HepG2 (cell line): ENCODE results near the gene JADE3. TPM values are rescaled to one million over a fixed set of nuclear protein-coding genes. Genes with fewer than 3 reads are reported as not detected.

Experiments used
- CAMTA2 ChIP-seq: sonication (generic); formaldehyde crosslinking; IDR thresholded peaks from 2 replicates; pipeline ENCODE4 v1.4.0; 2020; ENCODE audit warnings: mild to moderate bottlenecking, missing genetic modification reagents, borderline replicate concordance
- ELF4 ChIP-seq: sonication (generic); formaldehyde crosslinking; IDR thresholded peaks from 2 replicates; pipeline ENCODE4 v1.5.0; 2020; ENCODE audit warnings: missing genetic modification reagents, mild to moderate bottlenecking, moderate library complexity, borderline replicate concordance
- FLYWCH1 ChIP-seq: sonication (generic); formaldehyde crosslinking; IDR thresholded peaks from 2 replicates; pipeline ENCODE4 v1.8.1; 2023; ENCODE audit warnings: mild to moderate bottlenecking, missing genetic modification reagents
- HNRNPK ChIP-seq: fragments of 200-400 bp; formaldehyde crosslinking; IDR thresholded peaks from 2 replicates; pipeline ENCODE4 v1.6.1; 2018; ENCODE audit warnings: low read length, low read depth, moderate library complexity, mild to moderate bottlenecking; ENCODE audit not compliant: poor library complexity, severe bottlenecking
- IRF1 ChIP-seq: sonication (generic); formaldehyde crosslinking; IDR thresholded peaks from 2 replicates; pipeline ENCODE4 v1.4.0; 2020; ENCODE audit warnings: low read depth, mild to moderate bottlenecking, missing genetic modification reagents
- NFAT5 ChIP-seq: sonication (generic); formaldehyde crosslinking; IDR thresholded peaks from 2 replicates; pipeline ENCODE4 v1.4.0; 2020; ENCODE audit warnings: missing genetic modification reagents
- STAG1 ChIP-seq: sonication (generic); formaldehyde crosslinking; IDR thresholded peaks from 2 replicates; pipeline ENCODE4 v1.4.0; 2020; ENCODE audit warnings: missing genetic modification reagents
- STAT6 ChIP-seq: sonication (generic); formaldehyde crosslinking; IDR thresholded peaks from 2 replicates; pipeline ENCODE4 v1.4.0; 2020; ENCODE audit warnings: missing genetic modification reagents, mild to moderate bottlenecking, borderline replicate concordance
- TCF12 ChIP-seq, 2 experiments: fragments of 450-650 bp in 1 of 2; sonication (generic) in 1 of 2; formaldehyde crosslinking in 1 of 2; IDR thresholded peaks; 2 replicates each; pipeline versions ENCODE4 v1.6.1 to v1.8.0; 2017 to 2022; ENCODE audit warnings: antibody characterized with exemption in 1 of 2, mild to moderate bottlenecking in 1 of 2, missing genetic modification reagents in 1 of 2, moderate library complexity in 1 of 2
- TSC22D2 ChIP-seq: sonication (generic); formaldehyde crosslinking; IDR thresholded peaks from 2 replicates; pipeline ENCODE4 v1.5.1; 2020; ENCODE audit warnings: missing genetic modification reagents, mild to moderate bottlenecking, borderline replicate concordance
- ZMYM4 ChIP-seq: sonication (generic); formaldehyde crosslinking; IDR thresholded peaks from 2 replicates; pipeline ENCODE4 v1.8.1; 2023; ENCODE audit warnings: mild to moderate bottlenecking, missing genetic modification reagents
- ZNF276 ChIP-seq: sonication (generic); formaldehyde crosslinking; IDR thresholded peaks from 2 replicates; pipeline ENCODE4 v1.4.0; 2020; ENCODE audit warnings: mild to moderate bottlenecking, low read depth, missing genetic modification reagents
- ZNF460 ChIP-seq: sonication (generic); formaldehyde crosslinking; IDR thresholded peaks from 2 replicates; pipeline ENCODE4 v1.5.1; 2020; ENCODE audit warnings: missing genetic modification reagents, mild to moderate bottlenecking, borderline replicate concordance
- ZNF484 ChIP-seq: sonication (generic); formaldehyde crosslinking; IDR thresholded peaks from 2 replicates; pipeline ENCODE4 v1.5.1; 2020; ENCODE audit warnings: mild to moderate bottlenecking, low read depth, missing genetic modification reagents, borderline replicate concordance
- ZNF501 ChIP-seq: sonication (generic); formaldehyde crosslinking; IDR thresholded peaks from 2 replicates; pipeline ENCODE4 v1.5.1; 2020; ENCODE audit warnings: mild to moderate bottlenecking, moderate library complexity, missing genetic modification reagents
- ZNF674 ChIP-seq: sonication (generic); formaldehyde crosslinking; IDR thresholded peaks from 2 replicates; pipeline ENCODE4 v1.5.0; 2020; ENCODE audit warnings: low read depth, mild to moderate bottlenecking, missing genetic modification reagents
- ZNF839 ChIP-seq: sonication (generic); formaldehyde crosslinking; IDR thresholded peaks from 2 replicates; pipeline ENCODE4 v1.4.0; 2020; ENCODE audit warnings: missing genetic modification reagents, mild to moderate bottlenecking, borderline replicate concordance
- polyA plus RNA-seq, 8 experiments: library from polyadenylated mRNA; depleted of rRNA in 3 of 8; stranded (reverse) in 7 of 8; unstranded in 1 of 8; fragments of >200 nt; fragmentation: Illumina TruSeq in 4 of 8; extraction: Trizol in 4 of 8; gene quantifications; 2 replicates each; pipeline versions ENCODE4 v1.2.1 to v1.2.3, GENCODE V29; 2011 to 2016; ENCODE audit warnings: low read depth in 4 of 8, missing spikeins in 1 of 8, mixed read lengths in 1 of 8; ENCODE audit not compliant: insufficient read depth in 1 of 8
- total RNA-seq, 5 experiments: library from RNA; depleted of rRNA; stranded (reverse); fragments of >200 nt; fragmentation: Illumina TruSeq; extraction: Trizol; gene quantifications; 2 replicates each; pipeline ENCODE4 v1.2.3, GENCODE V29; 2016; ENCODE audit warnings: low read depth in 1 of 5

JADE3 gene
- total and polyA plus RNA-seq, 2 of the 13 experiments (the other 11 are each of a cell fraction or from before 2014, with no cell fraction given) = 7.7 to 7.8 TPM

DNA sequence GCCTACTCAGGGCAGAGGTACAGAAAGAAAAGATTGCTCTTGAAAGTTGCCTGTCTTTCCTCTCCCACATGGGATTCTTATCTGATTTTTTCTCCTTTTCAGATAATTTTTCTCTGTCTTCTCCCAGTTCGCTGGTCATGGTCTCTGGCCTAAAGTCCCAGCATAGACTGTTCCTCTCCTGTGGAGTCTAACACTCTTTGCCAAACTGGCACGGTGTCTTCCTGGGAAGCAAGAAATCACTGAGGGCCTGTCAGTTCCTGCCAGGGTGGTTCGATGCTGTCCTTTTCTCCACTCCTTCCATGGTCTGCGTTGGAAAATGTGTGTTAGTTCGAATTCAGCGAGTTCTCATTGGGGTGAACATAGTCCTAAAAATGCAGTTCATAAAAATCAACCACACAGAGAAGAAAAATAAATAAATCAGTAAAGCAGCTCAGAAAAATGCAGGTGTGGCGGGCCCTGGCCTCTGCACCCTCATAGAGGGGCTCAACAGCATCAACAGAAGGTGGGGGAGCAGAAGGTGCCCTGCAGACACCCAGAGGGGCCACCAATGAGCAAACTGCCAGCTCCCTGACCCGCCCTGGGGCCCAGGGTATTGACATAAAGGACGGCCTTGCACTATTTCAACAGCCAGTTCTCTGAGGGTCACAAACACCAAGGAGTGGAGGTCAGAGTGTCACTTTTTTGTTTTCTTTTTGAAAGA is 168.1 kb downstream of the JADE3 start (continued):
- TF ChIP-seq NFAT5 (no peak), ZNF501 (CRISPR knock-in tag) (no peak), ELF4 (CRISPR knock-in tag) (no peak), ZMYM4 (CRISPR knock-in tag) (peak; percentile 38), CAMTA2 (CRISPR knock-in tag) (no peak), HNRNPK (no peak), STAG1 (CRISPR knock-in tag) (no peak), ZNF484 (CRISPR knock-in tag) (no peak), ZNF674 (CRISPR knock-in tag) (no peak), IRF1 (no peak), ZNF276 (CRISPR knock-in tag) (no peak), STAT6 (CRISPR knock-in tag) (no peak), ZNF460 (CRISPR knock-in tag) (peak; percentile 34; the same call in 1 of the 2 replicates), TCF12 (IDR thresholded peaks at IDR 0.05) (no peak), TCF12 (CRISPR knock-in tag; IDR thresholded peaks at IDR 0.05) (no peak), ZNF839 (no peak), FLYWCH1 (CRISPR knock-in tag) (no peak), TSC22D2 (CRISPR knock-in tag) (no peak)
